ENCODE data around the gene PDCD1LG2. TPM values are rescaled to one million over a fixed set of nuclear protein-coding genes. Genes with fewer than 3 reads are reported as not detected.
A peak's percentile ranks its signal among the peaks of the same experiment; 100 is the strongest.
"Not testable (repeated sequence)": the region's sequence is repeated elsewhere in the genome, so short reads cannot be mapped to it uniquely, and the experiment has no call there.

The PDCD1LG2 gene
- total RNA-seq, 1 donor from 2014 or later = 2.3 TPM

- ATAC-seq (no peak), DNase-seq (no peak)
- intact Hi-C loops (cut with micrococcal nuclease) = loop anchor here (5.0 kb wide), 1 partner anchor 196 kb away; no protein-coding TSS in a partner anchor
Measured at GRCh38 chr9:5492965-5493678, 17.2 kb upstream of the PDCD1LG2 start.

GRCh38 chr9:5493679-5494511, 16.4 kb upstream of the PDCD1LG2 start:
- ATAC-seq = peak; percentile 76
- no peak for DNase-seq
- intact Hi-C loops (cut with micrococcal nuclease) = loop anchor here (5.0 kb wide), 1 partner anchor 197 kb away; no protein-coding TSS in a partner anchor

- not testable (repeated sequence) for DNase-seq, ATAC-seq
- intact Hi-C loops (cut with micrococcal nuclease) = loop anchor here (5.0 kb wide), 1 partner anchor 197 kb away; no protein-coding TSS in a partner anchor
Measured at GRCh38 chr9:5494765-5495164, 15.6 kb upstream of the PDCD1LG2 start.

- intact Hi-C loops (cut with micrococcal nuclease) = no loop called here
- no peak for DNase-seq
- ATAC-seq = no peak
Measured at GRCh38 chr9:5499157-5499556, 11.2 kb upstream of the PDCD1LG2 start.

GRCh38 chr9:5499889-5500398, 10.4 kb upstream of the PDCD1LG2 start:
- DNase-seq (no peak), ATAC-seq (peak; percentile 60)
- intact Hi-C loops (cut with micrococcal nuclease) = no loop called here

GRCh38 chr9:5500441-5501235, 9.7 kb upstream of the PDCD1LG2 start:
- peak; percentile 91 for ATAC-seq
- peak; percentile 80 for DNase-seq
- intact Hi-C loops (cut with micrococcal nuclease) = no loop called here

- ATAC-seq (peak; percentile 2), DNase-seq (peak; percentile 51)
- intact Hi-C loops (cut with micrococcal nuclease) = no loop called here
Measured at GRCh38 chr9:5502553-5502952, 7.8 kb upstream of the PDCD1LG2 start.

- ATAC-seq = peak; percentile 44
- DNase-seq = no peak
- intact Hi-C loops (cut with micrococcal nuclease) = no loop called here
Measured at GRCh38 chr9:5509573-5509972, 758 bp upstream of the PDCD1LG2 start.

- intact Hi-C loops (cut with micrococcal nuclease) = no loop called here
- ATAC-seq (no peak), DNase-seq (no peak)
Measured at GRCh38 chr9:5510989-5511388, 658 bp downstream of the PDCD1LG2 start.

- intact Hi-C loops (cut with micrococcal nuclease) = no loop called here
- DNase-seq (no peak), ATAC-seq (peak; percentile 46)
Measured at GRCh38 chr9:5511476-5511875, 1.1 kb downstream of the PDCD1LG2 start.

- intact Hi-C loops (cut with micrococcal nuclease) = no loop called here
- ATAC-seq = no peak
- no peak for DNase-seq
Measured at GRCh38 chr9:5511935-5512580, 1.7 kb downstream of the PDCD1LG2 start.

GRCh38 chr9:5512658-5513452, 2.5 kb downstream of the PDCD1LG2 start:
- intact Hi-C loops (cut with micrococcal nuclease) = no loop called here
- peak; percentile 80 for ATAC-seq

GRCh38 chr9:5513966-5514616, 3.8 kb downstream of the PDCD1LG2 start:
- no peak for ATAC-seq
- no peak for DNase-seq
- intact Hi-C loops (cut with micrococcal nuclease) = no loop called here

More at GRCh38 chr9:5512658-5513452, 2.5 kb downstream of the PDCD1LG2 start:
- no peak for DNase-seq

GRCh38 chr9:5514617-5515260, 4.4 kb downstream of the PDCD1LG2 start:
- DNase-seq (no peak), ATAC-seq (no peak)
- intact Hi-C loops (cut with micrococcal nuclease) = no loop called here

- intact Hi-C loops (cut with micrococcal nuclease) = no loop called here
- ATAC-seq = no peak
- DNase-seq = no peak
Measured at GRCh38 chr9:5515261-5515650, 4.9 kb downstream of the PDCD1LG2 start.

GRCh38 chr9:5516453-5517220, 6.3 kb downstream of the PDCD1LG2 start:
- intact Hi-C loops (cut with micrococcal nuclease) = no loop called here
- no peak for ATAC-seq
- no peak for DNase-seq
